GM08714 (cell line): Measurements from ENCODE around the gene SERTM1.

Experiments
- H3K4me3 ChIP-seq: fragments of 200-500 bp; sonication (Bioruptor generic); 2 replicates; pipeline ENCODE4 v1.5.1; 2014; ENCODE audit warnings: mild to moderate bottlenecking, low read length, inconsistent platforms
- ZNF274 ChIP-seq: IDR thresholded peaks from 2 replicates; pipeline ENCODE4 v1.6.1; 2012; ENCODE audit warnings: mild to moderate bottlenecking, low read depth, low read length

Gene SERTM1

GRCh38 chr13:36673838-36674326, at the start of gene SERTM1:
SERTM1 (plus strand) TSS chr13:36674020; CDS start chr13:36695079, 21,059 bp downstream.
- TF ChIP-seq ZNF274, result no peak
- H3K4me3 ChIP-seq, result no peak within 1 kb of the TSS

- no peak for TF ChIP-seq ZNF274
- H3K4me3 ChIP-seq, result no peak overlapping the region
Measured at GRCh38 chr13:36628377-36629056, 45.3 kb upstream of the SERTM1 start.

- no peak for TF ChIP-seq ZNF274
- no peak overlapping the region for H3K4me3 ChIP-seq
Measured at GRCh38 chr13:36629057-36629385, 44.8 kb upstream of the SERTM1 start.

GRCh38 chr13:36630181-36630803, 43.5 kb upstream of the SERTM1 start:
- no peak for TF ChIP-seq ZNF274
- no peak overlapping the region for H3K4me3 ChIP-seq

- no peak for TF ChIP-seq ZNF274
- no peak overlapping the region for H3K4me3 ChIP-seq
Measured at GRCh38 chr13:36639610-36640009, 34.2 kb upstream of the SERTM1 start.

- no peak for TF ChIP-seq ZNF274
- H3K4me3 ChIP-seq, result no peak overlapping the region
Measured at GRCh38 chr13:36650611-36651010, 23.2 kb upstream of the SERTM1 start.

GRCh38 chr13:36665630-36666029, 8.2 kb upstream of the SERTM1 start:
- H3K4me3 ChIP-seq, result no peak overlapping the region
- no peak for TF ChIP-seq ZNF274

GRCh38 chr13:36666477-36667229, 7.2 kb upstream of the SERTM1 start:
- no peak overlapping the region for H3K4me3 ChIP-seq
- no peak for TF ChIP-seq ZNF274

GRCh38 chr13:36668316-36668715, 5.5 kb upstream of the SERTM1 start:
- no peak for TF ChIP-seq ZNF274
- H3K4me3 ChIP-seq, result no peak overlapping the region

GRCh38 chr13:36673352-36673751, 468 bp upstream of the SERTM1 start:
- H3K4me3 ChIP-seq, result no peak overlapping the region
- TF ChIP-seq ZNF274, result no peak

GRCh38 chr13:36674337-36675212, 755 bp downstream of the SERTM1 start:
- no peak for TF ChIP-seq ZNF274
- H3K4me3 ChIP-seq, result no peak overlapping the region

GRCh38 chr13:36675213-36675536, 1.4 kb downstream of the SERTM1 start:
- no peak overlapping the region for H3K4me3 ChIP-seq
- TF ChIP-seq ZNF274, result no peak

- no peak overlapping the region for H3K4me3 ChIP-seq
- no peak for TF ChIP-seq ZNF274
Measured at GRCh38 chr13:36680913-36681312, 7.1 kb downstream of the SERTM1 start.
